ENCODE results near the gene GSTA5.
"Not testable (repeated sequence)": the region's sequence is repeated elsewhere in the genome, so short reads cannot be mapped to it uniquely, and the experiment has no call there.

Gene GSTA5

GRCh38 chr6:52788478-52788877 is 52.1 kb downstream of the GSTA5 start:
- no peak for DNase-seq (ENCODE audit: low read depth)

DNA sequence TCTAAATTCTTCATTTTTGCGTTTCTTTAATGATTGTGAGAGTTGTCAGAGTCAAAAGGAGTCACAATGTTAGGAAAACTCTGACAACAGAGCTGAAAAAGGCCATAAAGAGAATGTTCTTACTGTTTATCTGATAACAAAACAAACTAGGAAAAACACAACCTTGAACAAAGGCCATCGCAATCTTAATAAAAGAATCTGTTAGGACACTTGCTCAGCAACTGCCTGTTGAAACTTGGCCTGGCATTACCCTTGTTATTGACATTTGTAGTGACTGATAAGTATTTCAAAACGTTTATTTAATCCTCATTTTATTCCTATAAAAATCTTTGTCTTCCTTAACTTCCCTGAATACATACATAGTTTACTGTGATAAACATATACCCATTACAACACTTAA is 52.7 kb downstream of the GSTA5 start:
- no peak for DNase-seq (ENCODE audit: low read depth)

- no peak for DNase-seq (ENCODE audit: low read depth)
Measured at GRCh38 chr6:52786249-52786956, 54.2 kb downstream of the GSTA5 start.

- not testable (repeated sequence) for DNase-seq (ENCODE audit: low read depth)
Measured at GRCh38 chr6:52782696-52783274, 57.8 kb downstream of the GSTA5 start.

DNA sequence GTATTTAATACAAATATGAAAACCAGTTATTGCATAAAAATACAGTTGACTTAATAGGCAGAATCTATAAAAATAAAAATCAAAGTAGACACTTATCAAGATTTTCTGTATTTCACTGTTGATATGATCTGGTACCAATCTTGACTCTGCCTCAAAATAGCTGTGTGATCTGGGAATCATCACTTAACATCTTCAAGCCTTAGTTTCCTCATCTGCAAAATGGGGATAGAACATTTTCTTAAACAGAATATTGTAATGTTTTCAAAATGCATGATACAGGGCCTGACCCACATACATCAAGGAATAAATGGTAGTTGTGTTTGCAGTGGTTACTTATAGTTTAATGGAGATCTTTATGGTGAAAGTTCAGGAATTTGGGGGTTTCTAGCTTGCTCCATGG is 58.4 kb downstream of the GSTA5 start:
- DNase-seq (ENCODE audit: low read depth), result not testable (repeated sequence)

Measured in stimulated activated CD8-positive, alpha-beta memory T cell treated with anti-CD3 and anti-CD28 coated beads, Interleukin-15, amount 100 ng/mL, for 24 hours (primary cell).